Chondrocyte (in vitro differentiated cells): ENCODE measurements around the gene TRIM9. TPM values are rescaled to one million over a fixed set of nuclear protein-coding genes. Genes with fewer than 3 reads are reported as not detected.

Experiments used
- DNase-seq: peaks from one replicate; pipeline ENCODE4 v3.0.0; 2021; ENCODE audit warnings: mixed read lengths, low spot score
- H3K27ac Mint-ChIP-seq: one replicate; pipeline ENCODE4 v1.8.0; 2021; ENCODE audit warnings: mild to moderate bottlenecking, moderate library complexity, mixed read lengths; ENCODE audit not compliant: unreplicated experiment
- H3K27me3 Mint-ChIP-seq: 2 replicates; pipeline ENCODE4 v1.8.0; 2021; ENCODE audit warnings: low read depth, mixed read lengths
- H3K36me3 Mint-ChIP-seq: 2 replicates; pipeline ENCODE4 v1.8.0; 2021; ENCODE audit warnings: low read depth, mixed read lengths
- H3K4me1 Mint-ChIP-seq: 2 replicates; pipeline ENCODE4 v1.8.0; 2021; ENCODE audit warnings: low read depth, mild to moderate bottlenecking, mixed read lengths
- H3K4me3 Mint-ChIP-seq: one replicate; pipeline ENCODE4 v1.8.0; 2021; ENCODE audit warnings: mild to moderate bottlenecking, moderate library complexity, mixed read lengths; ENCODE audit not compliant: unreplicated experiment
- H3K9me3 Mint-ChIP-seq: 2 replicates; pipeline ENCODE4 v1.8.0; 2021; ENCODE audit warnings: low read depth, mixed read lengths
- CTCF ChIP-seq: fragments of 200-600 bp; sonication (generic); IDR thresholded peaks from 2 replicates; pipeline ENCODE4 v1.5.0; 2021; ENCODE audit warnings: antibody characterized with exemption, mild to moderate bottlenecking, moderate library complexity
- total RNA-seq: library from RNA; stranded (reverse); gene quantifications from 3 replicates; pipeline ENCODE4 v1.2.1, GENCODE V29; 2021

The TRIM9 gene
- total RNA-seq, 1 donor from 2014 or later, result 15.5 TPM

DNA sequence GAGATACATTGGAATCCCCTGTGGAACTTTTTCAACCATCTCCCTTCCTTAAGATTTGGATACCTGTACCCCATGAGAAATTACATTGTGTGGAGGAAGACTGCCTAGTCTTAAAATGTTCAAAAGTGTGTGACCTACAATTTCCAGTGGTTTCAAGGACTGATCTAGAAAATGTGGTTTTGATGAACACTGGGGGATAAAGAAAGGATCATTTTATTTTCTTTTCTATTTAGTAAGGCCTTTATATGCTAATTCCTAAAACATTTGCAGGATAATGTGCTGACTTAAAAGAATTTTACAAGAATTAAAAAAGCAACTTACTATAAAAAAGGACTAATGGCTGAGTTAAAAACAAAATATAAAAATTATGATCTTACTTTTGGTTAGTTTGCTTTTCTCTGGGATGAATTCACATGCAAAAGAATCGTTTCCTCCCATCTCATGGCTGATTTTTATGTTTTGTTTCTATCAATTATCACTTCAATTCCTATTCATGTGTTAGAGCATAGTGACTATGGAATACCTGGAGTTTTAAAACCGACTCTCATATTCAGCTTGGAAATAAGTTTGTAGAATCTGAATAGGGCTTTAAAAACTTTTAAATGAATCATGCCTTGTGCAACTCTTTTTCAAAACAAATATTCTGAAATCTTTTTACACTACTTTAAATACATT, 110.7 kb downstream of the TRIM9 start:
- Mint-ChIP-seq H3K9me3 (no peaks in the 10 kb centered on the region), H3K36me3 (peaks cover 6% of the 10 kb centered on the region), H3K4me1 (peaks cover 26% of the 10 kb centered on the region), H3K27me3 (no peaks in the 10 kb centered on the region), H3K27ac (peak overlapping the region; percentile 14), H3K4me3 (no peak overlapping the region)
- DNase-seq, result no peak
- TF ChIP-seq CTCF, result no peak

DNA sequence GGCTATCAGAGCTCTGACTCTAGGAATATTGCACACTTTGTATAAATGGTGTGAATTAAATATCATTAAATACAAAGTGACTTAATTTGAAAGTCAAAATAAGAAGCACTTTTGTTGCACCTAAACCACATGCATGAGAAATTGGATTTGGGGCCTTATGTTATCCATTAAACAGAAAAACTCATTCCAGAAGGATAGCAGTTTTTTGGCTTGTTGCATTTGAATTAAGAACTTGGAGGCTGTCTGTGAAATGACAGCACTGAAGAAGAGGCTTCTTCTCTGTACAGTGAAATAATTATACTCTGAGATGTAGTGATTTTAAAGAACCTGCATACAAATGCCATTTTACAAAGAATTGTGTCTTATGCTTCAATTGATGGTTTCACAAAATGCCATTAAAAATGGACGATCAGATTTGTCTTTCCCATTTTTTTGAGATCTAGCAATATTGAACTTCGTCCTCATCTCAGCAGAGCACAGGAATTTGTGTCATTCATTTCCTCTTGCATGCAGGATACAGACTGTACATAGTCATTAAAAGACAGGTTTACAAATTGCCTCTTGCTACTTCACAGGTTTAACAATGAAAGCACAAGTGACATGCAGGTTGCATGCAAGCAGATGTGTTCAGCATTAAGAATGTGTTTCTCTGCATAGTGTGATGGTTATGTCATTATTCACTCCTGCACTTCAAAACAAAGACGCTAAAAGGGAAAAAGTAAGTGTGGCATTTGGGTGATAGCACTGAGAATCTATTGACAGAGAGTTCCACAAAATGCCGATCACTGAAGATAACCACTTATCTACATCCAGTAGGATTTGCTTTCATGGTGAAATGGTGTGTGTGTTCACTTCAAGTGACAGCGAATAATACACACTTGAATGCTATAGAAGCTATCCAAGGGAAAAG, 114.7 kb downstream of the TRIM9 start:
- no peaks in the 10 kb centered on the region for H3K9me3 Mint-ChIP-seq
- no peak overlapping the region for H3K4me3 Mint-ChIP-seq
- H3K27ac Mint-ChIP-seq, result no peak overlapping the region
- H3K27me3 Mint-ChIP-seq, result no peaks in the 10 kb centered on the region
- no peak for TF ChIP-seq CTCF
- peaks cover 10% of the 10 kb centered on the region for H3K4me1 Mint-ChIP-seq
- no peak for DNase-seq
- peaks cover 7% of the 10 kb centered on the region for H3K36me3 Mint-ChIP-seq

GRCh38 chr14:50978888-50979287, 116.0 kb downstream of the TRIM9 start:
- peaks cover 7% of the 10 kb centered on the region for H3K36me3 Mint-ChIP-seq
- TF ChIP-seq CTCF, result no peak
- H3K4me3 Mint-ChIP-seq, result no peak overlapping the region

GRCh38 chr14:50978529-50978871, 116.4 kb downstream of the TRIM9 start:
- H3K27ac Mint-ChIP-seq, result no peak overlapping the region

More at GRCh38 chr14:50978888-50979287, 116.0 kb downstream of the TRIM9 start:
- no peaks in the 10 kb centered on the region for H3K4me1 Mint-ChIP-seq
- no peak for DNase-seq
- H3K27me3 Mint-ChIP-seq, result no peaks in the 10 kb centered on the region
- H3K9me3 Mint-ChIP-seq, result no peaks in the 10 kb centered on the region
- H3K27ac Mint-ChIP-seq, result no peak overlapping the region

More at GRCh38 chr14:50978529-50978871, 116.4 kb downstream of the TRIM9 start:
- Mint-ChIP-seq H3K36me3 (peaks cover 7% of the 10 kb centered on the region), H3K4me1 (no peaks in the 10 kb centered on the region), H3K27me3 (no peaks in the 10 kb centered on the region), H3K4me3 (no peak overlapping the region), H3K9me3 (no peaks in the 10 kb centered on the region)
- no peak for DNase-seq
- TF ChIP-seq CTCF, result no peak
